Bronchial smooth muscle cell (primary cell): ENCODE measurements around the gene SPINT1. TPM values are rescaled to one million over a fixed set of nuclear protein-coding genes. Genes with fewer than 3 reads are reported as not detected.

Experiments
- total RNA-seq: library from RNA; depleted of rRNA; stranded (reverse); fragments of >200 nt; gene quantifications from 2 replicates; pipeline ENCODE4 v1.2.1, GENCODE V29; 2014

Gene SPINT1
- 0.09 and 0.32 TPM in 2 replicates for total RNA-seq

GRCh38 chr15:40843885-40844695 is at the start of gene SPINT1:
TSS of gene SPINT1 (plus strand) at chr15:40844048. CDS start at chr15:40844555, 507 bp downstream.

GRCh38 chr15:40807028-40807887 is 36.6 kb upstream of the SPINT1 start, which contains the start of the genes DNAJC17 and ZFYVE19:
TSS of gene DNAJC17 (minus strand) at chr15:40807473. CDS start at chr15:40807446, 27 bp downstream.
TSS of gene ZFYVE19 (plus strand) at chr15:40807089. CDS start at chr15:40807590, 501 bp downstream.

GRCh38 chr15:40828447-40829036 is 15.3 kb upstream of the SPINT1 start, which contains the start of gene PPP1R14D:
TSS of gene PPP1R14D (minus strand) at chr15:40828708. CDS start at chr15:40828641, 67 bp downstream.

GRCh38 chr15:40873694-40874561 is 30.1 kb downstream of the SPINT1 start, which contains the start of gene RHOV:
TSS of gene RHOV (minus strand) at chr15:40874234. CDS start at chr15:40874139, 95 bp downstream.

GRCh38 chr15:40893733-40894680 is 50.2 kb downstream of the SPINT1 start, which contains the start of gene VPS18:
TSS of gene VPS18 (plus strand) at chr15:40894450. CDS start at chr15:40894769, 319 bp downstream.

Other genes with a start within 250 kb of the SPINT1 start
- gene KNL1, start 249.8 kb upstream of the SPINT1 start, total RNA-seq, result 0.52 and 1.7 TPM in 2 replicates
- 1.4 TPM in 2 replicates for gene RAD51, start 148.9 kb upstream of the SPINT1 start, total RNA-seq
- gene RMDN3, start 88.8 kb upstream of the SPINT1 start, total RNA-seq, result 15.0 and 17.4 TPM in 2 replicates
- gene GCHFR, start 80.0 kb upstream of the SPINT1 start, total RNA-seq, result 1.6 and 6.3 TPM in 2 replicates
- gene C15orf62, start 74.1 kb upstream of the SPINT1 start, total RNA-seq, result under 0.01 TPM in 1 of 2 replicates, not detected in the other
- gene ZFYVE19, start 37.0 kb upstream of the SPINT1 start, total RNA-seq, result 23.5 and 29.2 TPM in 2 replicates
- 14.8 and 21.0 TPM in 2 replicates for gene DNAJC17, start 36.6 kb upstream of the SPINT1 start, total RNA-seq
- gene PPP1R14D, start 15.3 kb upstream of the SPINT1 start, total RNA-seq, result not detected in 2 replicates
- 0.16 TPM in 1 of 2 replicates, not detected in the other for gene RHOV, start 30.2 kb downstream of the SPINT1 start, total RNA-seq
- 38.9 and 45.8 TPM in 2 replicates for gene VPS18, start 50.4 kb downstream of the SPINT1 start, total RNA-seq
- under 0.01 and 0.16 TPM in 2 replicates for gene DLL4, start 85.3 kb downstream of the SPINT1 start, total RNA-seq
- gene CHAC1, start 109.4 kb downstream of the SPINT1 start, total RNA-seq, result 2.7 and 4.4 TPM in 2 replicates